ENCODE data around the gene BAHCC1.
A peak's percentile ranks its signal among the peaks of the same experiment; 100 is the strongest.

The BAHCC1 gene

DNA sequence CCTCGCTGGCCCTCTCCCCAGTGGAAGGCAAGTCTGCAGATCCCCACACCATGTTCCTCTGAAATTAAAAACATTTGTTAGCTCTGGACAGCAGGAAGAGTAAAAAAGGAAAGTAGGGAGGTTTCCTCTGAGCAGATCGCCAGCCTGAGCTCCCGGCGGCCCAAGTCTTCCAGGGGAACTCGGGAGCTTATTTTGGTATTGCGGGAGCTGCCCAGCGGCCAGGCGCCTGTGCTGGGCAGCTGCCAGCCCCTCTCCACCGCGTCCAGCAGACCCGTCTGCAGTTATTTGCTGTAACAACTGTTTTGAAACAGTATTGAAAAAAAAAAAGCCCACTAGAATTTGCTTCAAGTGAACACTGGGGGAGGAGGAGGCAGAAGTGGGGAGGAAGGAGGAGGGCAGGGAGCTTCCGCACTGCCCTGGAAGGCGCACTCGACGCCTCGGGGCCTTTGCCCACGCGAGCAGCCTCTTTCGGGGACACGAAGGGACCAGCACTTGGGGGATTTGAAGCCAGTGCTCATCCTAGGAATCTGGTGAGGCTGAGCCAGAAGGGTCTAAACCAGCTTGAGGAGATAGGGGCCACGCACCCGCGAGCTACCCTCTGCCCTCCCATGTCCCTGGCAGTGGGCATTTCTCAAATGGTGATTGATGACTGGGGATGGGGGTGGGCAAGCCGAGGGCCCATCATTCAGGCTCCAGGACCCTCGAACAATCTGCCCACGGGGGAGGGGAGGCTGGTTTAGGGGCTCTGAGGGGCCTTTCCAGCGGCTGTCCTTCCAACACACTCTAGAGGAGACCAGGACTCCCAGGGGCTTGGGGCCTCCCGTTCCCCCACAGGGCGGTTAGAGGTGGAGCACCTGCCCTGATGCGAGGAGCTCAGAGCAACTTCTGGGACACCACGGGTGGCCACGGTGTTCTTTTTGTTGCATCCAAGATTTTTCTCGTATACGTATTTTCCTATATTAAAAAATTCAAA lies 3.0 kb upstream of the BAHCC1 start:
- no peaks in the 10 kb centered on the region for H3K36me3 ChIP-seq (replicated peaks)
- H3K27ac ChIP-seq: no peak overlapping the region
- DNase-seq: no peak
- H3K4me3 ChIP-seq (ENCODE audit: low read depth, low read length): peak overlapping the region; percentile 63
- in situ Hi-C loops (cut with HindIII; ENCODE audit: low pct_ligation_motif_present, low sequenced_read_pairs): no loop called here
- H3K27me3 ChIP-seq (replicated peaks): no peaks in the 10 kb centered on the region
- TF ChIP-seq, protein P1, sequence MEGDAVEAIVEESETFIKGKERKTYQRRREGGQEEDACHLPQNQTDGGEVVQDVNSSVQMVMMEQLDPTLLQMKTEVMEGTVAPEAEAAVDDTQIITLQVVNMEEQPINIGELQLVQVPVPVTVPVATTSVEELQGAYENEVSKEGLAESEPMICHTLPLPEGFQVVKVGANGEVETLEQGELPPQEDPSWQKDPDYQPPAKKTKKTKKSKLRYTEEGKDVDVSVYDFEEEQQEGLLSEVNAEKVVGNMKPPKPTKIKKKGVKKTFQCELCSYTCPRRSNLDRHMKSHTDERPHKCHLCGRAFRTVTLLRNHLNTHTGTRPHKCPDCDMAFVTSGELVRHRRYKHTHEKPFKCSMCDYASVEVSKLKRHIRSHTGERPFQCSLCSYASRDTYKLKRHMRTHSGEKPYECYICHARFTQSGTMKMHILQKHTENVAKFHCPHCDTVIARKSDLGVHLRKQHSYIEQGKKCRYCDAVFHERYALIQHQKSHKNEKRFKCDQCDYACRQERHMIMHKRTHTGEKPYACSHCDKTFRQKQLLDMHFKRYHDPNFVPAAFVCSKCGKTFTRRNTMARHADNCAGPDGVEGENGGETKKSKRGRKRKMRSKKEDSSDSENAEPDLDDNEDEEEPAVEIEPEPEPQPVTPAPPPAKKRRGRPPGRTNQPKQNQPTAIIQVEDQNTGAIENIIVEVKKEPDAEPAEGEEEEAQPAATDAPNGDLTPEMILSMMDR (IDR thresholded peaks at IDR 0.05; ENCODE audit: low read depth, low read length, missing control alignments): no peak

DNA sequence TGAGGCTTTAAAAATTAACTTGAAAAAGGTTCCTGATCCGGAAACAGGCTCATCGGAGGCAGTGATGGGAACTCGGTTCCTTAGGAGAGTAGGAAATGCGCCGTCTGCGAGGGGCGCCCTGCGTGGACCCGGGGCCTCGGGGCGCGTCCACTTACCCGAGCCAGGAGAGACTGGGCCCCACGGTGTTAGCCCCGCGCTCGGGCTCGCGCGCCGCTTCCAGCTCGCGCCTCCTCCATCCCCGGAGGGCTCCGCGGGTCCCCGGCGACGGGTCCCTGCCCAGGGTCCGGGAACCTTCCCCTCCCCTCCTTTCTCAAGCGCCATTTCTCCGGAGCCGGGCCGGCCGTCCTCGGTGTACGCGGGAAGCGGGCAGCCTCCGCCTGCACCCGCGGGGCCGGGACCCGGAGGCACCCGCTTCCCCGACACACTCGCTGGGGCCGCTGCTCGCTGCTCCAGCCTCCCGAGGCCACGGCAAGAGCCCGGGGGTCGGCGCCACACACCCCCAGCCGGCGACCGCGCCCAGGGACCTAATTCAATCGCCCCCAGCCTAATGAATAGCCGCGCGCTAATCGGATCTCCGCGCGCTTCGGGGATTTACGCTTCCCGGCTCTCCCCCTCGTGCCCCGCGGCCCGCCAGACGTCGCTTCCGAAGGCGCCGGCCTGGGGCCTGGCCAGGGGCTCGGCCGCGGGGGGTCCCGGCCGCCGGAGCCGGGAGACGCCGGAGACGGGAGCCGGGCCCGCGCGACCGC lies 2.2 kb upstream of the BAHCC1 start:
- in situ Hi-C loops (cut with HindIII; ENCODE audit: low pct_ligation_motif_present, low sequenced_read_pairs): no loop called here
- TF ChIP-seq, protein P1 (IDR thresholded peaks at IDR 0.05; ENCODE audit: low read depth, low read length, missing control alignments): no peak
- DNase-seq: no peak
- Histone ChIP-seq H3K4me3 (ENCODE audit: low read depth, low read length) (peak overlapping the region; percentile 63), H3K27me3 (replicated peaks) (no peaks in the 10 kb centered on the region), H3K36me3 (replicated peaks) (no peaks in the 10 kb centered on the region), H3K27ac (peak overlapping the region; percentile 87)

DNA sequence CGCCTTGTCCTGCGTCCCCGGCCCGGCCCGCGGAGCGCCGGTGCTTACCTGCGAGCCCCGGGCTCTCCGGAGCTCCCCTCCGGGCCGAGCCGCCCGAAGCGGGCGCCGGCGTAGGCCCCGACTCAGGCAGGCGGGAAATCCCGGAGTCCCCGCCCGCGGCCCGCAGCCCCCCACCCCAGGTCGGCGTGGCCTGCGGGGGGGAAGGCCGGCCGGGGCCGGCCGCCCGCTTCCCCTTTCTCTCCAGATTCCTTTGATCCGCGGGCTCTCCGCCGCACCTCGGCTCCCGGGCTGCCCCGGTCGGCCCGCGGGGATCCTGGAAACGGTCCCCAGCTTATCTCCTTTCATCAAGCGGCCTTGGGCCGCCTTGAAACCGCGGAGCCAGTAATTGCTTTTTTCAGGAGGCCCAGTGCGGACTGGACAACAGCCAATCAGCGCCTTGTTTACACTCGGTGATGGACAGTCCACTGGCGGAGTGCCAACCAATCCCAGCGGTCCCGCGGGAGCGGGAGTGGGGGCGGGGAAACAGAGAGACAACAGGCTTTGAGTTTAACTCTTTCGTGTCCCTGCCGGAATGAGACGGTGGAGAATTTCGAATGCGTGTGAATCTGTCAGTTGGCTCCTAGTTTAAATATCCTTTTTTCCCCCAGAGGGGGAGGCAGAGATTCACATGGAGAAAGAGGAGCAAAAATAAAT lies 1.4 kb upstream of the BAHCC1 start:
- in situ Hi-C loops (cut with HindIII; ENCODE audit: low pct_ligation_motif_present, low sequenced_read_pairs): no loop called here
- Histone ChIP-seq H3K27me3 (replicated peaks) (no peaks in the 10 kb centered on the region), H3K36me3 (replicated peaks) (no peaks in the 10 kb centered on the region), H3K27ac (peak overlapping the region; percentile 87), H3K4me3 (ENCODE audit: low read depth, low read length) (peak overlapping the region; percentile 63)
- DNase-seq: peak; percentile 100
- TF ChIP-seq, protein P1 (IDR thresholded peaks at IDR 0.05; ENCODE audit: low read depth, low read length, missing control alignments): no peak

DNA sequence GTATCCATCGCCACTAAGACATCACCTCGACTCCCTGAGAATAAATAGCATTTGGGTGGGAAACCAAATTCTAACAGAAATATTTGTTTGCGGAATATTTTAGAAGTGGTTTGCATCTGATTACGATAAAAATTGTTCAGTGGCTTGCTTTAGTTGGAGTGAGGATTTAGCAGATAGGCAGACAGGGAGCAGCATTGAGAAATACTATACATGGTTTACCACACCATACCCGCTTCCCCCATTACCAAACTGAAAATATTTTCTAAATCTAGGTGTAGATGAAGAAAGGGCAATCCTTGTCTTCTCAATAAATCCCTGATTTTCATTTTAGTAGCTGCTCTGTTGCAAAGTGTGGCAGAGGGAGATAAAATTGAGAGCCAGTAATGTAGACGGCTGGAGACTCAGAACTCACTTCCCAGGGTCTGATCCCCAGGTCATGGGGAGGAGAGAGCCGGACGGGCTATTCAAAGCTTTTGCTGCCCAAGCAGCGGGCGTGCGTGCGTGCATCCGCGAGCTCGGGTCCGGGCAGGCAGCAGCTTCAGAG lies 808 bp upstream of the BAHCC1 start:
- Histone ChIP-seq H3K4me3 (ENCODE audit: low read depth, low read length) (peak overlapping the region; percentile 42), H3K36me3 (replicated peaks) (no peaks in the 10 kb centered on the region), H3K27ac (no peak overlapping the region), H3K27me3 (replicated peaks) (no peaks in the 10 kb centered on the region)
- DNase-seq: no peak
- in situ Hi-C loops (cut with HindIII; ENCODE audit: low pct_ligation_motif_present, low sequenced_read_pairs): no loop called here
- TF ChIP-seq, protein P1 (IDR thresholded peaks at IDR 0.05; ENCODE audit: low read depth, low read length, missing control alignments): no peak

DNA sequence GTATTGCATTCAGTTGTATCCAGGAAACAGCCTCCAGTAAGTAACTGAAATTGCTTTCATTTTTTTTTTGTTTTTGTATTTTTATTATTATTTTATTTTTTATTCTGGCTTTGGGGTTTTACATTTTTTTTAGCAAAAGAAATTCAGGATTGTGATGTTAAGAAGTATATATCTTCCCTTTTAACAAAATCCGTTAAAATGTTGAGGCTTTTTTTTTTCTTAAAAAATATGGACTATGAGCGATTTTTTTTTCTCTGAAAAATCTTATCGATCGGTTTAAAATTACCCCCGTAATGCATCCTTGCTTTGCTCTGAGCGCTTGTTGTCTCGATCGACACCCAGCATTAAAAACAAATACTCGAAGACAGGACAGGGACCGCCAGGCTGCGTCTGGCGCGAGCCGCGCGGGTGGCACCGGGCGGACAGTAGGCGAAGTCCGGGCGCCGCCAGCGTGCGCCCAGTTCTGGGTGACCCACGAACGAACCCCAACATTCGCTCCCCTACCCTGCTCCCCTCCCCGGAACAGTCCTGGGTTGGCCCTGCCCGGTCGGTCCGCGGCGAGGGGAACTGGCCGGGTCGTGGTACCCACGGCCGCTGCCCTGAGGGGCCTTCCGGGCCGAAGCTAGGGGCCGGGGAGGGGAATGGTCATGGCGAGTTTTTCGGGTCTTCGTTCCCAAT lies 482 bp downstream of the BAHCC1 start:
- Histone ChIP-seq H3K27ac (peak overlapping the region; percentile 90), H3K4me3 (ENCODE audit: low read depth, low read length) (peak overlapping the region; percentile 68), H3K27me3 (replicated peaks) (no peaks in the 10 kb centered on the region), H3K36me3 (replicated peaks) (no peaks in the 10 kb centered on the region)
- no peak for DNase-seq
- in situ Hi-C loops (cut with HindIII; ENCODE audit: low pct_ligation_motif_present, low sequenced_read_pairs): no loop called here
- TF ChIP-seq, protein P1 (IDR thresholded peaks at IDR 0.05; ENCODE audit: low read depth, low read length, missing control alignments): no peak
